NCI-H345 treated with DMSO at 0.1 percent for 48 hours (cell line): ENCODE data around the gene STOML1.
"Not testable (repeated sequence)": the region's sequence is repeated elsewhere in the genome, so short reads cannot be mapped to it uniquely, and the experiment has no call there.

Source experiments
- DNase-seq: peaks from one replicate; lab custom pipeline; 2025; ENCODE audit not compliant: unreplicated experiment; lab: John Stamatoyannopoulos, UW

The STOML1 gene

DNA sequence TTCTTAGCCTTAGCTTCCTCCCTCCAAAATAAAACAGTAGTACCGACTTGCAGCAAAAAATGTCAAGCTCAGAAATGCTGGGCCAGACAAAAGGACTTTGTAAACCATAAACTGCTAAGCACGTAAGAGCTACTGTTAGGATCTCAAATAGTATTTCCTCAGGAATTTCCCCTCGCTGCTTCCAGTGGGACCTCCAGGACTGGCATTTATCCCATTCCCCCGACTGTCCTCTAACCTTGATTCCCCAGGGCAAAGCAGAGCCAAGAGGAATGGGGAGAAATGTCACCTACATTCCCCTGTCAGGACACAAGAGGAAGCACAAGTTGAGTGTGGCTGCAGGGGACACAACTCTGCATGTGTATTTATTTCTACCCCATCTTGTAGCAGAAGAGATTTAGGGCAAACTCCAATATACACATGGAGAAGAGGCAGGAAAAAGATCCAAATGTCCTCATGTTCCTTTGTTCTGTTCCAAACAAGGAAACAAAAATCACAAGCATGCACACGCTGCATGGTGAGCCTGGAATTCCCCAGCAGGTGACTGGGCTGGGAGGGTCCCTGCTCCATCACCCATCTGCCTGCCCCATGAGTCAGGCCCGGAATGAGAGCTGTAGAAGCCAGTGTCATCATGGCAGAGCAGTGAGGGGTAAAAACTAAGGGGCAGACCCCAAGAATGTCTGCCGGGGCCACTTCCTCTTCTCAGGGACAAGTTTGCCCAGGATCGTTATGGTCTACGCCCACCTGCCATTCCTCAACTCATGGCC lies 4.2 kb downstream of the STOML1 start:
- no peak for DNase-seq

DNA sequence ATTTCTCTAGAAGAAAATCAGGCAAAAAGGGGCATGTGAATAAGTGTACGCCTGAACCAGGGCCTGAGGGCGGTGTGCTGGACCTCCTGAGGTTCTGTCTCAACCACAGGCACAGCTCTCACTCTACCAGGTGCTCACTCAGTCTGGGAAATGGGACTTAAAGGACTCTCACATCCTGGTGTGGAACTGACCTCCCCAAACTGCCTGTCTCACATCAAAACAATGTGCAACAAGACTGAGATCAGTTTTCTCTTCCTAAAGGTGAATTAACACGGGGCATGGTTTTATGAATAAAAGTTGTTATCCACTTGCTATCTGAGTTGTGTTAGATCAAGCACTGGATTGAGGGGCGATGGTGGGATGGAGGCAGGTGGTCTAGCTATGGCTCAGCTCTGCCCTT lies 4.8 kb downstream of the STOML1 start:
- no peak for DNase-seq

DNA sequence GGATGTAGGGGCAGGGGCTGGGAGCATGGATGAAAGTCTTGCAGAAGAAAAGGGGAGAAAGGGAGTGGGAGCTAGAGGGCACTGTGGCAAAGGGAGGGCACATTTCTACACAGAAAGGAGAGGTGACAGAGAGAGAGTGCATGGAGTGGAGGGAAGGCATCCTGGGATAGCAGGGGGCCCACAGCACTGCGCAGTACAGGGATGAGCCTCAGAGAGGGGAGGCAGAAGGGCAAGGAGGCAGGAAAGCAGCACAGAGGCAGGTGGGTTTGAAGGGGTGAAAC lies 5.4 kb downstream of the STOML1 start:
- no peak for DNase-seq

DNA sequence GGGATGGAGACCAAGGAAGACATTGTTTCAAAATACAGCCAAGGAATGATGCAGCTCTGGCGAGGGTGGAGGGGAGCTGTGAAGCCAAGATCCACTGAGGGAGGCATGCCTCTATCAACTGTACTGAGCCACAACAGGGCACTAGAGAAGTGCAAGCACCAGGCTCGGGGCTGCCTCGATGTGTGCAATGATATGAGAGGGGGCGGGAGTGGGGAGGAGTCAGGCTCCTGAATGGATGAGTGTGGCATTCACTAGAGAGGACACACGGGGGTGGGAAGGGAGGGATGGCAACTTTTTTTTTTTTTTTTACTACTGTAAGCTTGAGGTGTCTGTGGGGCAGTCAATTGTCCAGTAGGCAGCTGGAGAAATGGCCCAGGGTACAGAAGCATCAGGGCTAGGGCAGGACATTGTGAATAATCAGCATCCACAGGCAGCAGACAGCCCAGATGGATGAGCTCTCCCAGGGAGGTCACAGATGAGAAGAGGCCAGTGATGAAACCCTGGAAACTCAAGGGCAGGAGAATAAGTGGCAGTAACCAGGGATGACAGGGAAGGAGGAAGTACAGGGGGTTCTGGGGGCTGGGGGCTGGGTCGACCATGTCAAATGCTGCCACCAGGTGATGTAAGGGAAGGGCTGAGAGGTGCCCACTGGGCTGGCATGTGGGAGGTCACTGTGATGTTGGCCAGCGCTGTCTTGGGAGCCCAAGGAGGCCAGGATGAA lies 5.9 kb downstream of the STOML1 start:
- no peak for DNase-seq

DNA sequence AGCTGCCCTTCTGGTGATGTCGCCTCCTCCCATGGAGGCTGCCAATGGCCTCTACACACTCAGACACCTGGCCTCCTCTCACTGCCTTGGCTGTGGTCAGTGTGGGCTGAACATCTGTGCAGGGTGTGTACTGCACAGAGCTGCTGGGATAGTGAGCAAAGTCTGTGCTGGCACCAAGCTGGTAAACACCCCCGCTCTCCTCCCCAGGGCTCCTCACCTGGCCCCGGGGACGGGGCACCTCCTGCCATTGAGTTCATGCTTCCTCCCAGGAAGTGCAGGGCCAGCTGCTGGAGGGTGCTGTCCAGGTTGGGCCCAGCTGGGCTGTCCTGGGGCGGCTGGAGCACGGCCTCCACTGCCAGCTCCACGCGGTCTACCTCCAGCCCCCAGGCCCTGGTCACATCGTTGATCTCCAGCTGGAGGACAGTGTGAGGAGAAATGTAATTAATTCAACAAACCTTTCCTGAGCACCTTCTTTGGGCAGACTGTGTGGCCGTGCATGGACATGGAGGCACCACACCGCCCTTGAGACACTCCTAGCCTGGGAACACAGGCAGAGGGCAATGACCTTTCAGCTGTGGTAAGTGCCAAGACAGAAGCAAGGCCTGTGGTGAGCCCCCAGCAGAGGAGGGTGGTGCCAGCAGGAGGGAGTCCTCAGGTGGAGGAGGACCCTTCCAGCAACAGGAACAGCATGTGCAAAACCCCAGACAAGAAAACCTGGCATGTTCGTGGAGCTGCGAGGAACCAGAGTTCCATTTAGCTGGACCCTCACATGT lies 6.8 kb downstream of the STOML1 start:
- no peak for DNase-seq

DNA sequence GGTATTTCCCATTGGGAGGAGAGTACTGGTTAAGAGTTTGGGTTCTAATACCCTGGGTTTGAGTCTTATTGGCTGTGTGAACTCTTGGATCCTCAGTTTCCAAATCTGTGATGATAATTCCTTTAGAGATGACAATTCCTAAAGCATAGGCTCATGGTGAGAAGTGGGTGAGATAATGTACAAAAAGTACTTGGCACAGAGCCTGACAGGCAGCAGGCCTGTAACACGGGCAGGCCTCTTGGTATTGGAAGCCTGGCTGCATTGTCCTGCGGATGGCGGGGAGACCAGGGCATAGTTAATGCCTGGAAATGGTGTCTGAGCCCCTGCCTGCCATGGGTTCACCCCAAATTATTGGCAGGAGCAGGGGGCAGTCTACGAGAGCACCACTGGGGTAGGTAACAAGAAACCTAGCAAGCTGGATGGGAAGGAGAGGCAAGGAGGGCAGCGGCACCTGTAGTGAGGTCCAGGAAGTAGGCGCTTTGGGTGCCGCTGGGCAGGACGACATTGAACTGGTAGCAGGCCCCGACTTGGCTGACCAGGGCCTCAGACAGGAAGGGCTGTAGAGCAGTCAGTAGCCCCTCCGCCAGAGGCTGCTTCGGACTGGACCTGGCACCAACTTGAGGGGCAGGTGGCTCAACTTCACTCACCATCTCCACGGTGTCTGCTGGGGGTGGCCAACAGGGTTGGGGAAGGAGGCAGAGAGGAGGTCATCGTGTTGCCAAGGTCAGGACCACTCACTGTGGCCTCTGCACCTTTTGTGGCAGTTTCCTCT lies 7.7 kb downstream of the STOML1 start:
- no peak for DNase-seq

DNA sequence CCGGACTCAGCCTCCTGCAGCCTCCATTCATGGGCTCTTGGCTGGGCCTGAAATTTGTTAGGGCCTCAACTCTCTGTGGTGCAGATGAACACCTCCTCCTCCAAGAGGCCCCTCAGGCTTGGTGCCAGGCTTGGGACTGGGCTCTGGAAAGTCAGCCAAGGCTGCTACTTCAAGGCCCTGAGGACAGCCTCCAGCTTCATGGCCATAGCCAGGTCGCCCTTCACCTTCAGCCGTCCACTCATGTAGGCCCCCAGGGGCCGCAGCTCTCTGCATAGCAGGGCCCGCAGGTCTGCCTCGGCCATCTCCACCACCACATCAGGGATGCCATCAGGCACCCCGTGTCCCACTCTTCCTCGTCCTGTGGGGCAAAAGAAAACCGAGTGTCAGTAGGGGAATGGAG lies 8.3 kb downstream of the STOML1 start:
- DNase-seq = no peak

DNA sequence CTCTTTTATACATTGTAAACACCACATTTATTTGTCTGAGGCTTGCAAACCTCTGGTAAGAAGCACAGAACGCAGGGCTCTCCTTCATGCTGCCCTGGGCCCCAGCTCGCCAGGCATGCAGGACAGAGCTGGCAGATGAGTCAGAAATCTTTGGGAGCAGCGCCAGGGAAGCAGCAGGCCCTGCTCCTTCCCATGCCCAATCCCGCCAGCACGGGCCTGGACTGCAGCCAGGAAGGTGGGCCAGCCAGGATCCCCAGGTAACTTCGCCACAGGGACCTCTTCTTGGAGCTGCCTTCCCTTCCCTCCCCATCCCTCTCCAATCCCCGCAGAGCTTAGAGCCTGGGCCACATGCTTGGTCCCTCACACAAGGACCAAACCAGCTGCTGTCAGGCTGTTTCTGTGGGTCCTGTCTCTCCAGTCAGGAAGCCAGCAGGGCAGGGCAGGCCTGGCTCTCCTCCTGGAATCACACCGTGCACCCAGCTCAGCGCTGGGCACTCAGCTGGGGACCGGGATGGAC lies 8.8 kb downstream of the STOML1 start:
- DNase-seq = no peak

DNA sequence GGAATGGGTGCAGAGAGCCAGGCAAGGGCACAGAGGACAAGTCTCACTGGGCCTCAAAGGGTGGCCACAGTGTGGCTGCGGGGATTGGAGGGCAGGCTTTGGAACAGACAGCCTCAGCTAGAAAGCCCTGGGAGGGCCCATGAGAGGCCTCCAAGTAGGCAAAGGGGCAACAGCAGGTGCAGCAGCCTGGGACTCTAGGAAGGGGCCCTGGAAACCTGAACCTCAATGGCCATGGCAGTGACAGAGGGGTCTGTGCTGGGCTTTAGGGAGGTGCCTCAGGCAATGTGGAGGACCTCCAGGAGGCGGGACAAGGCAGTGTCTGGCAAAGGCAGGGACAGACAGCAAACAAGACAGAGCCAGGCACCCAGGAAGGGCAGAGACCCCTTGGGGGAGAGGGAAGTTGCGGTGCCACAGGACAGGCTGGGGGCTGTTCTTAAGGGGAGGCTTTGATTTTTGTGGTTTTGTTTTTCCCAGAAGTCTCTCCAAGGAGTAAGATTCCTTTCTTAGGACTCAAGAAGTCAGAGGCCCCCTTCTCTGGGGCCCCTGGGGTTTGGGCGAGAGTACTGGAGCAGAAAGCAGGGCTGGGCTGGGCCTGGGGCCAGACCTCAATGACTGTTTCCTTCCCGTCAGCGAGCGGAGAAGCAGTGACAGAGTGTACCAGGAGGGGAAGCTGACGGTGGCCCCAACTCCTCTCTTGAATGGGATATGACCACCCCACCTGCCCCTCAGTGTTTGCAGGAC lies 9.7 kb downstream of the STOML1 start:
- DNase-seq = no peak

DNA sequence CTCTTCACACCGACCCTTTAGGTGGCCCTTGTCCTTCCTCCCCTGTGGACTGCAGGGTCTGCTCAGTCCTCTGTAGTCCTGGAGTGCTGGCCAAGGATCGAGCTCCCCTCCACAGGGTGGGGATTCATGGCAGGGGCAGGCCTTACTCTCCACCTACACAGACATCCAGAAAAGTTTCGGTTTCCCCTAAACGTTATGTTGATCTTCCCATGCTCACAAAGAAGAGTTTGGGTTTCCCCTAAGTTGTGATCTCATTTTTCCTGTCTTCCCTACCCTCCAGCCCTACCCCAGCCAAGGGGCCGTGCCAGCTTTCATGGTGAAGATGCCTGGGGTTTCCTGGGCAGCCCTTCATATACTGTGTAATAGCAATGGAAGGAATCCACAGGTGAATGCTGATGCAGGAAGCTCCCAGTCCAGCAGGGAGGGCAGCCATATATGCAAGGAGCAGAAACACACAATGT lies 10.3 kb downstream of the STOML1 start:
- no peak for DNase-seq

DNA sequence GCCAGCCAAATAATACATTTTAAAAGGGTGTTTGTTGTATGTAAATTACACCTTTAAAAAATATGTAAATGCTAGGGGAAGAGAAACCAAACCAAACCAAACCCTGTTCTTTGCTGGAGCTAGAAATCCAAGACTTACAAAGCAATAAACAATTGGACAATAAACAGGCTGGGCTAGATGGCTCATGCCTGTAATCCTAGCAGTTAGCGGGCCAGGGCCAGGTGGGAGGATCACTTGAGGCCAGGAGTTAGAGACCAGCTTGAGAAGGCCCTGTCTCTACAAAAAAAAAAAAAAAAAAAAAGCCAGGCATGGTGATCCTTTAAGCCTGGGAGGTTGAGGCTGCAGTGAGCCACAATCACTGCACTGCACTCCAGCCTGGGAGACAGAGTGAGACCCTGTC lies 12.5 kb downstream of the STOML1 start:
- DNase-seq = no peak

DNA sequence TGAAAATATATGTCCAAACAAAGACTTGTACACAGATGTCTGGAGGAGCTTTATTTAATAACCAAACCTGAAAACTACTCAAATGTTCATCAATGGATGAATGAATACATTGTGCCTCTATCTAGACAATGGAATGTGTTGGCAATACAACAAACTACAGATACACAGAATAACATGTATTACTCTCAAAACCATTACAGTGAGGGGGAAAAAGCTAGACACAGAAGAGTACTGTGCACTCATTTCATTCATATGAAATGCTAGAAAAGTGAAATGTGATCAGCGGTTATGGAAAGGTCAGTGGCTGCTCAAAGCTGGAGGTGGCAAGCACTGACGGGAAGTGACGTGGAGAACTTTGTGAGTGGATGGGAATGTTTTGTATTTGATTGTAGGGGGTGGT lies 13.2 kb downstream of the STOML1 start:
- DNase-seq = no peak

DNA sequence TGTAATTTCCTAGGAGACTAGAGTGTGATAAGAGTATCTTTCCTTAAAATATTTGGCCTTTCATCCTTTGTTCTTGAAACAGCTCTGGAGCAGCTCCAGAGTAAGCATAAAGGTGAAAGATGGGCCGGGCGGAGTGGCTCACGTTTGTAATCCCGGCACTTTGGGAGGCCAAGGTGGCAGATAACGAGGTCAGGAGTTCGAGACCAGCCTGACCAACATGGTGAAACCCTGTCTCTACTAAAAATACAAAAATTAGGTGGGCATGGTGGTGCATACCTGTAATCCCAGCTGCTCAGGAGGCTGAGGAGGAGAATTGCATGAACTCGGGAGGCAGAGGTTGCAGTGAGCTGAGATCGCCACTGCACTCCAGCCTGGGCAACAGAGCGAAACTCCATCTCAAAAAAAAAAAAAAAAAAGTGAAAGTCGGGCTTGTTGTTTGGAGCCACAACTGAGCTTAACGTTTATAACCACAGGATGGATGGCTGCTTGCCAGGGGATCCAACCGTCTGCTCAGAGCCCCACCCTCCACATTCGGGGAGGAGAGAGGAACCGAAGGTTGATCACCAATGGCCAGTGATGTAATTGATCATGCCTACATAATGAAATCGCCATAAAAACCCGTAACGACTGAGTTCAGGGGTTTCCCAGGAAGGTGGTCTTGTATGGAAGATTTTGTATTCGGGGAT lies 16.5 kb downstream of the STOML1 start:
- not testable (repeated sequence) for DNase-seq

DNA sequence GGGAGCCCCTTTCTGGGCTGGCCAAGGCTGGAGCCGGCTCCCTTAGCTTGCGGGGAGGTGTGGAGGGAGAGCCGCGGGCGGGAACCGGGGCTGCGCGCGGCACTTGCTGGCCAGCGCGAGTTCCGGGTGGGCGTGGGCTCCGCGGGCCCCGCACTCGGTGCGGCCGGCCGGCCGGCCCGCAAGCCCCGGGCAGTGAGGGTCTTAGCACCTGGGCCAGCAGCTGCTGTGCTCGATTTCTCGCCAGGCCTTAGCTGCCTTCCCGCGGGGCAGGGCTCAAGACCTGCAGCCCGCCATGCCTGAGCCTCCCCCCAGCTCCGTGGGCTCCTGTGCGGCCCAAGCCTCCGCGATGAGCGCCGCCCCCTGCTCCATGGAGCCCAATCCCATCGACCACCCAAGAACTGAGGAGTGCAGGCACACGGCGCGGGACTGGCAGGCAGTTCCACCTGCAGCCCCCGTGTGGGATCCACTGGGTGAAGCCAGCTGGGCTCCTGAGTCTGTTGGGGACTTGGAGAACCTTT lies 18.4 kb downstream of the STOML1 start:
- DNase-seq = not testable (repeated sequence)

DNA sequence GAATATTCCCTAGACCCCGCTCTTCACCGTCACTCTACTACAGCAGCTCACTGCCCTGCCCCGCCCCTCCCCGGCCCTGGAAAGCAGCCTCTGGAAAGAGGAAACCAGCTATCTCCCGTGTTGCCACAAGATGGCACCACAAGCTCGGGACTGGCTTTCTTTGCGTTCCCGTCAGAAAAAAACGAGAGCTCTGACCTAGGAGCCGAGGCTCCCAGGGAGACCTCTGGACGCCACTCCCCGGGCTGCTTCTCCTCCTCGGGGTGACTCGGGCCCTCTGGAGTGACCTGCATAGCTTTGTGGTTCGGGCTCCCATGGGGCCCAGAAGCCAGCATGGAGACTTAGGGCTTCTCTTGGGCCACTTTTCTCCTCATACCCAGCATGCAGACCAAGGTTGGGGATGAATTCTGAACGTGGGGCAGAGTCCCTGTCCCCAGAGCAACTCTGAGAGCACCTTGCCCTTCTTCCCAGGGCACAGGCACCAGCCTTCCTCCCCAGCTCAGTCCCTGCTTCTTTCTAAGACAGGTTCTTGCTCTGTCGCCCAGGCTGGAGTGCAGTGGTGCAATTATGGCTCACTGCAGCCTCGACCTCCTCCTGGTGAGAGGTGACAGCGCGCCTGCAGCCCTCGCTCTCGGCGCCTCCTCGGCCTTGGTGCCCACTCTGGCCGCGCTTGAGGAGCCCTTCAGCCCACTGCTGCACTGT lies 19.0 kb downstream of the STOML1 start:
- peak; percentile 33 for DNase-seq

DNA sequence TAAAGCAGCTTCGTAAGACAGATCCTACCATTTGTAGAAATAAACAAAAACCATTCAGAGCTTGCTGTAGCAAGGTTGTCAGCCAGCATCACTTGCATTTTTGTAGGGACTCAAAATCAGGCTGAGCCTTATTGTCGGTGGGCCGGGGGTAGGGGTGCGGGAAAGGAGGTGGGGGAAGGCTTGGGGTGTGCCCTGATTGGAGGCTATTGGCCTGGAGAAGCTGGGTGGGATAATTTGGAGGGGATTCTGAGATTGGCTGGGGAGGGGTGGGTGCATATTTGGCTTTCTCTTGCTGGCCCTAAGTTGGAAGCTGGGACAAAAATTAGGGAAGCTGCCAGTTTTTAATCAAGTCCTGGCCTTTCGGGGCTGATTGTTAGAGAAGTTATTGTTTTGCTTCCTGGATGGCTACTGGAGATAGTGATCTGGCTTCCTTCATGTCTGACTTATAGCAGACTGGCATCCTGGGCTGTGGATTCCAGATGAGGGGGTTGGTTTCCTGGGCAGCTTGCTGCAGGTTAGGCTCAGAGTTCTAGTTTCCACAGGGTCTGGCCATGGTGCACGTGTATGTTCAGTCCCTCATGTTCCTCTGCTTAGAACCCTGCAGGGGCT lies 22.8 kb downstream of the STOML1 start:
- DNase-seq = no peak

DNA sequence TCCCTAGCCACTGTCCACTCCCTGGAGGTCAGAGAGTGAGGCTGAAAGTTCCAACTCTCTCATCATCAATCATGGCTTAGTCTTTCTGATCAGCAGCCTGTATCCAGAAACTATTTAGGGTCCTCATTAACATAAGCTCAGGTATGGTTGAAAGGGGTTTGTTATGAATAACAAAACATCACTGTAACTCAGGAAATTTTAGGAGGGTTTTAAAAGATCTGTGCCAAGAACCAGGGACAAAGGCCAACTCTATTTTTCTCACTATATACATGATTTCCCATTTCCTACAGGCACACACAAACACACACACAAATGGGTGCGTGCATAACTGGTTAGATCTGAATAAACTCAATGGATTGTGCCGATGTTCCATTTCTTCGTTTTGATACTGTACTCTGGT lies 23.6 kb downstream of the STOML1 start:
- no peak for DNase-seq

DNA sequence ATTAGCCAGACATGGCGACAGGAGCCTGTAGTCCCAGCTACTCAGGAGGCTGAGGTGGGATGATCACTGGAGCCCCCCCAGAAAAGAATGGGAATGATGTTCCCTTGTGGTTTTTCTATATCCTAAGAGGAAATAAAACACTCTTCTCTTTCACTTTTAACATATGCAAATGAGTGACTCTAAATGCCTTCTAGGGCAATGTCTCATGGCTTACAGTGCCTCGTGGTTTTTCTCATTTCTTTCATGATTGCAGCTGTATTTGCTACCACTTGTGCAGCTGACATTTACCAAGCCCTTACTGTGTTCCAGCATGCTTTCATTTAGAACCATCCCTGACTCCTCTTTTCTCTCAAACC lies 26.4 kb downstream of the STOML1 start:
- no peak for DNase-seq
